ENCODE data around the gene TCEAL1.

GRCh38 chrX:103608306-103608963 is 20.3 kb upstream of the TCEAL1 start:
- TF ChIP-seq CTCF (IDR thresholded peaks at IDR 0.05) (no peak), POLR2A (IDR thresholded peaks at IDR 0.05) (no peak)
